HG02870 (cell line): ENCODE results near the gene SIPA1L3.
"Not testable (repeated sequence)": the region's sequence is repeated elsewhere in the genome, so short reads cannot be mapped to it uniquely, and the experiment has no call there.

Experiments
- ATAC-seq: cut with Tn5 transposase; IDR thresholded peaks from one replicate; pipeline ENCODE4 v1.9.1; 2021; ENCODE audit warnings: mild to moderate bottlenecking, moderate library complexity; ENCODE audit not compliant: unreplicated experiment

The SIPA1L3 gene

GRCh38 chr19:38017401-38018151 is 110.6 kb downstream of the SIPA1L3 start:
- ATAC-seq = no peak

DNA sequence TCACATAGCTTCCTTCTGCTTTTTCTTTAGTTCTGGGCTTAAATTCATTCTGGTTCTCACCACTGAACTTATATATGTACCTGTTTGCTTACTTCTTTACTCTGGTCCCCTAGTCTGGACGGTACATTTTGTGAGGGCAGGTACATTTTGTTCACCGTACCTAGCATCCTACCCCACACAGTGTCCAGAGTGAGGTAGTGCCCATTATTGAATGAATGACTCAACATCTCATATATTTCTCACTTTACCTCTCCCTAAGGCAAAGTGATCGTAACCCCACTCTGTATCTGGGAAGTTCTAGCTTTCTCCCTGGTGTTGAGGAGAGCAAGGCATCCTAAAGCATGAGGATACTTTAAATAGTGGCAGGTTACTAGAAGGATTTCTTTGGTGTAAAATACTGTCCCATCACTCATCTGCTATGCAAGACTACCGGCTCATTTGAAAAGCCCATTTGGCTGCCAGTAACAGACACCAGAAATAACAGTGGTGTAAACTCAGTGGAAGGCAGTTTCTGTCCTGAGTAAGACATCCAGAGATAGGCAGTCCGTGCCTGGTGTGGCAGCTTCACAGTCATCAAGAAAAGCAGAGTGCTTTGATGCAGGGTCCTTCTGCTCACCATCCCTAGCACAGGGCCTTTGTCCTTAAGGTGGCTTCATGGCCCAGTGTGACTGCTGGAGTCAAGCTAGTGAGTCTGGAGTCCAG is 111.8 kb downstream of the SIPA1L3 start:
- no peak for ATAC-seq

DNA sequence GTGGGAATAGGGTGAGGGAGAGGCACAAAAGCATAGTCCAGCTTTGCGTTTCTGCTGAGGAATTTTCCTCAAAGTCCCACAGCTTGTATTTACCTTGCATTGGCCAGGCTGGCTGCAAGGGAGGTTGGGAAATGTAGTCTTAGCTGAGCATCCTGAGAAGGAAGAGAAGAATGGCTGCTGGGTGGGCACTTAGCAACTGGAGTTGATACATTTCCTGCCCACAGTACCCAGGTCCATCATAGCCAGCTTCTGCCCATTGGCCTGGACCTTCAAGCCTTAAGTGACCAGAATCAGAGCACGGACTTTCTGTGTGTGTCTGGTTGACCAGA is 112.4 kb downstream of the SIPA1L3 start:
- ATAC-seq = no peak

DNA sequence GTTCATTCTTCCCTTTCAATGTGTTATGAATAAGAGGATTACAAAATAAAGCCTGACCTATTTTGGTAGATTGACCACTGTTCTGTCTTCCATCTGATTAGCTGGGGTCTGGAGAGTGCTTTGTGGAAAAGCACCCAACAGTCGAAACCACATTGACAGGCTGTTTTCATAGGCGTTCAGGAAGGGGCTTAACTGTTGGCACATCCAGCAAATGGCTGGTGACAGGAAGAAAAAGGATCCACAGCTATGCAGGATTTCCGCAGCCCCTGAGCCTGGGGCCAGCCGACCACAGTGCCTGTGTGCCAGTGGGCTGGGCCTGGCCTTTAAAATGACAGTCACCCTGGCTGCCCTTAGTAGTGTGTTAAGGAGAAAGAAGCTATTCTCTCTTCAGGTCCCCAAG is 113.3 kb downstream of the SIPA1L3 start:
- ATAC-seq = no peak

- ATAC-seq = no peak
Measured at GRCh38 chr19:38021352-38021751, 114.3 kb downstream of the SIPA1L3 start.

DNA sequence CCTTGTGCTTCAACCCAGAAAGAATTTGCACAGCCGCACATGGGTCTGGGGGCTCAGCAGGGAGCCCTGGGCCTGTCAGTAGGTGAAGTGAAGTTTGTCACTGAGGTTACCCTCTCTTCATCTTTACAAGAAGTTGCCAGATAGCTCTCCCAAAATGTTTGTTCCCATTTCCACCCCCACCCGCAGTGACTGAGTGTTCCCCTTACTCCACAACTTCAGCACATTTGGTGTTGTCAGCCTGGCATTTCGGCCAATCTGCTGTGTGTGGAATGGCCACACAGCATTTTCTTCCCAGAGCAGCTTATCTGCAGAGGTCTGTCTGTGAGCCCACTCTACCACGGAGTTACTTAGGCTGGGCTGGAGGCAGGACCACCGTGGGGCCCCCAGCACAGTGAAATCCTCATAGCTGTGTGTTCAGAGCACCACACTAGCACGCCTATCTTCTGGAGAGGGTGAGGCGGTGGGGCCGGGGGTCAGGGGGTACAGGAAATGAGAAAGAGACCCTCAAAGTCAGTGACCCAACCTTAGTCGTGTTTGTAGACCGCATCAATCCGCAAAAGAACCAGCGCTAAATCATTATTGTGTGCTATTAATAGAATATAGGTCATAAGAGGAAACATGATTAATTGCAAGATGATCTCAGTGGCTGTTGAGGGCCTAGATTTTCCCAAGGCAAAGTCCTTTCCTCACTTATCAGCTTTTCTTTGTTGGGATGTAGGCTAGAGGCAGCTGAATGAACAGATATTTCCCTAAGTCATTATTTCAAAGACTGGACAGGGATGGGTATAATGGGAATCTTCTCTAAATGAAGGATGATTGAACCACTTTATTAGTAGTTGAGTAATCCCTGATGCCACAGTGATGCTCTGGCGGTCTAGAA is 116.0 kb downstream of the SIPA1L3 start:
- ATAC-seq = no peak

DNA sequence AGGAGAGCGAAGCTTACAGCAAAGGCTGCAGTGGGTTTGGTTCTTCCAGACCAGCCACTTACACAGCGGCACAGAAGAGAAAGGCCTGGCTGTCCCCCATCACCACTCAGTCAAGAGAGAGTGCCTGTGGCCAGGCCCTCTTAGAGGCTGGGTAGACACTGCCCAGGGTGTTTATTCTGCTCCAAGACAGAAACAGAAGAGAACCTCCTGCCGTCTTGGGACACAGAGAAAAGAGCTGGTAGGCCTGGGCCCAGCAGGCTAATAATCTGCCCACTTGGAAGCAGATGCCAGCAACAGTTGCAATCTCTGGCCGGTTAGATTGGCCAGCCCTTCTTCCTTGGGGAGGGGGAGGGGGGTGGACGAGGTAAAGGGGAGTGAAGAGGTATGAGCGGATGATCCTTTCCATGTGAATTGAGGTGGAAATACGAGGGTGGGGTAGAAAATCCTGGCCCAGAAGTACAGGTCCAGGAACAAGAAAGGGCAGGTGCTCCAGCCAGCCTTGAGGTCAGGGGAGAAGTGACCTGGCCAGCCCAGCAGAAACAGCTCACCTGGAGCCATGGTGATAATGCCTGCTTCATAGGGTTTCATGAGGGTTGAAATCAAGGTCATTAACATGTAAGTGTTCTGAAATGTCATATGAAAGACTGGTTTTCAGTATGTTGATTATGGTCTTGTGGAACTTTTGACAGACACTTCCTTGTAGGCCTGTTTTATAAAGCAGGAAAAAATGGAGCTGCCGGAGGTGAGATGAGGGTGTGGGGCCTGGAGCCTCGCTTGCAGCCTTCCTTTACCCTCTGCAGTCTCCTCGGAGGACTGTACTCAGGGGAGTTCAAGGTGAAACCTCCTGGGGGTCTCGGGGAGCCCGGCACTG is 116.9 kb downstream of the SIPA1L3 start:
- ATAC-seq = no peak

DNA sequence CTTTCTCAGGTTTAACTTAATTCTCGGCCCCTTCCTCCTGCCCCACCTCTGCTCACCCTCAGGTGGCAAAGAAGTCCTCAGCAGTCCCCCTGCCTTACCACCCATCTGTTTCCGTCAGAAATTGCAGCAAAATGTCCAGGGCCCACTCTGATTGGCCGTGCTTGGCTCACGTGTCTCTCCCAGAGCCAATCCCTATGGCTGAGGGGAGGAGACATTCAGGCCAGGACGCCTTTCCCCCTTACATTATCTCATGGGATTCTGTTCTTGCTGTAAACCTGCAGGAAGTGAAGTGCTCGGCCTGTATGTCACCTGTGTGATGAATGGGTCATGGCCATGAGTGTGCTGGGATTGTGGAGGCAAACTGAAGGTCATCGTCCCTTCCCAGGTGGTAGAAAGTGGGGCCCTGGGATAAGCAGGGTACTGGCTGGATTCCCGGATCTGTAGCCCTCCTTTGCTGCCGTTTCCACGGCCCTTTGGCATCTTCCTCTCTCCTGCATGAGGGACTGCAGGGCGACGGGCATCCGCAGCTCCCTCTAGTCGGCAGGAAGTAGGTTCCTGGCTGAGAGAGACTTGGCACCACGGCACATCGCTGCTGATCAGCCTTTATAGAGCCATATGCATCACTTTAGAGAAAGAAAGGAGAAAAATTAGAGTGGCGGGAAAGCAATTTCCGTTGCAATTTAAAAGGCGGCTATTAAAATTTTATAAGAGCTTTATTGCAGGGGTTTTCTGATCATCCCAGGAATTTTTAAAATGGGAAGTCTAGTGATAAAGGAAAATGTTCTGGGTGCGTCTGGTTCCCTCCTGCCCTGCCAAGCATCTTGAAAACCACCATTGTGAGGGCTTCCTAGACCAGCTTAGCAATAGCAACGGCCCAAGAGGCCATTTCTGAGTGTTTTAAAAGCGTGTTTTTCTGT is 118.2 kb downstream of the SIPA1L3 start:
- ATAC-seq = no peak

- no peak for ATAC-seq
Measured at GRCh38 chr19:38025909-38026307, 118.9 kb downstream of the SIPA1L3 start.

- no peak for ATAC-seq
Measured at GRCh38 chr19:38028913-38029510, 122.0 kb downstream of the SIPA1L3 start.

GRCh38 chr19:38030001-38030400 is 123.0 kb downstream of the SIPA1L3 start:
- not testable (repeated sequence) for ATAC-seq

- ATAC-seq = no peak
Measured at GRCh38 chr19:38030686-38031422, 123.8 kb downstream of the SIPA1L3 start.

- ATAC-seq = no peak
Measured at GRCh38 chr19:38031423-38031770, 124.4 kb downstream of the SIPA1L3 start.

DNA sequence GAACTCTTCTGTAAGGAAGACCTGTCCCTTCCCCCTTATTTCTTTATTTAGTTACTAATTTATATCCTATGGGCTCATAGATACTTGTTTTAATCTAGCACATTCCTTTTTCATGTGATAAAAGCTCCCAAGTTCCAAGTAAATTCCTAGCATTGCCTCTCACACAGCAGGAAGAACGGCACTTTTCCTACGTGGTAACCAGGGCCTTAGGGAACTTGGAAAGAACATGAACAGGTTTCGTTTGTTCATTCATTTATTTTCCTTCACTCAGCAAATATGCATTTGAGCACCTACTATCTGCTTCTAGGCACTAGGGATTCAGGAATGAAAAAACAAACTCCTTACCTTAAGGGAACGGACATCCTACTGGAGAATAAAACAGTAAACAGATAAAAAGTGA is 125.1 kb downstream of the SIPA1L3 start:
- ATAC-seq = no peak

DNA sequence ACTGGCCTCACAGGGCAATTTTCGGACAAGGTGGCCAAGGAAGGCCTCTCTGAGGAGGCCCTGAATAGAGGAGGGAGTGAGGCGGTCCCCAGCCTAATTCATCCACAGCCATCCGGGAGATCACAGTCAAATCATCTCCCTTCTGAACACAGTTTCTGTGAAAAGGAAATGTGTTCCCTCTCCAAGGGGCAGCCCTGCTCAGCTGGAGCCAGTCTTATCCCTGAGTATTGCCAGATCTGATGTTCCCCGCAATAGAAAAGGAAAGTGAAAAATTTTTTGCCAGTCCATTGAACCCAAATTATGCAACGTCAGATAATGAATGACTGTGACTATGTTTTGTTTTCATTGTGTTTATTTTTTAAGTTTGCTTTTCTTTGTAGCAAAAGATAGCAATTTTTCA is 125.9 kb downstream of the SIPA1L3 start:
- no peak for ATAC-seq

DNA sequence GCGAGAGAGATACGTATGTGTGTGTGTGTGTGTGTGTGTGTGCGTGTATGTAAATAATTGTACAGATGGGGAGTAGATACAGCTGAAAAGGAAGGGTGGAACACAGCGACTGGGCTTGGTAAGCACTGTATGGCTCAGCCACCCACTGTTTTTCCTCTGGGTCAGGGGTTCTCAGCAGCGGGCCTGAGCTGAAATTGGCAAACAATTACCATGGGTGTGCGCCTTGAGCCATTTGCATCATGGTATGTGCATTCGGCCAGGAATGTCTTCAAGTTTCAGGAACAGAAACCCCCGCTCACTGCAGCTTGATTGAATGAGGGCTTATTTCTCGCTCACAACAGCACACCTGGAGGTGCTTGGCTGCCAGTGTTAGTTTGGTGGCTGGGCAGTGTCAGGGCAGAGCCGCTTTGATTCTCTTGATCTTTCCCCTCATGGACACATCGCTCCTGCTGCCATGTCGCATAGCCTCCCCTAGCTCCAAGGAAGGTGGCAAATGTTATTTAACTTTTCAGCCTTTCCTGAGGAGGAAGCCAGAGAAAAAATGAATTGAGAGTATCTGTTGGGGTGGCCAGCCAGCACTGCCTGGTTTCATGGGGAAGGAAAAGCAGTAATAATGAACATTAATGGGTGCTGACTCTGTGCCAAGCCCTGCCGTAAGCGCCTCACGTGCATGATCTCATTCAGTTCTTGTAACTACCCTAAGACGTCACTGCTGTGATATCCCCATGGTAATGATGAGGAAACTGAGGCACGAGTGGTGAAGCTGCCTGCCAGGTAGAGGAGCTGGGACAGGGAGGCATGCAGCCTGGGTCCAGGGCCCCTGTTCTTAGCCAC is 126.9 kb downstream of the SIPA1L3 start:
- peak; percentile 73 for ATAC-seq

DNA sequence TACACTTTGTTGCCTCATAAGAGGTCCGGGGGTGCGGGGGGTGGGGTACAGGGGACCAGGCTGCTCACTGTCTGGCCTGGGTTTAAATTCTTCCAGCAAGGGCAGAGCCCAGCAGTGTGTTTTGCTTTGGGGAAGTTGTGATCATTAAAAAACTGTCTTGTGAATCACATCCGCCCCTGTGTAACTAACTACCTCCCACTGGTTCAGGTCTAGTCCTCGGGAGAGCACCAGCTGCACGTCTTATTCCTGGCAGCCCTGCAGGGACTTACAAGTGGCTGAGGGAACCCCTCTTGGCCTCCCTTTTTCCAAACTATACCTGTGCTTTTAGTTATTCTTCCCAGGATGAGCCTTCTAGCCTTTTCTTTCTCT is 127.5 kb downstream of the SIPA1L3 start:
- ATAC-seq = no peak
